K562 (cell line): Measurements from ENCODE around the gene RPL7A. TPM values are rescaled to one million over a fixed set of nuclear protein-coding genes. Genes with fewer than 3 reads are reported as not detected.

Source experiments
- ATF4 ChIP-seq: fragments of 450-650 bp; formaldehyde crosslinking; IDR thresholded peaks from 2 replicates; pipeline ENCODE4 v1.4.0; 2022; ENCODE audit warnings: mild to moderate bottlenecking, moderate library complexity
- BRD4 ChIP-seq: fragments of 200-600 bp; sonication (generic); IDR thresholded peaks from 2 replicates; pipeline ENCODE4 v1.6.1; 2017; ENCODE audit warnings: inconsistent platforms
- CBX2 ChIP-seq: fragments of 200-600 bp; sonication (generic); IDR thresholded peaks from one replicate; pipeline ENCODE4 v1.6.1; 2012; ENCODE audit warnings: mild to moderate bottlenecking, low read length, inconsistent platforms; ENCODE audit not compliant: insufficient read depth, poor library complexity, severe bottlenecking
- CTBP1 ChIP-seq: fragments of 450-650 bp; IDR thresholded peaks from 2 replicates; pipeline ENCODE4 v1.6.1; 2016; ENCODE audit warnings: borderline replicate concordance
- ERF ChIP-seq: fragments of 450-650 bp; formaldehyde crosslinking; IDR thresholded peaks from 2 replicates; pipeline ENCODE4 v1.4.0; 2020; ENCODE audit warnings: mild to moderate bottlenecking, mixed read lengths
- HIVEP1 ChIP-seq: fragments of 250-450 bp; sonication (Bioruptor Pico); IDR thresholded peaks from 2 replicates; pipeline ENCODE4 v1.4.0; 2020; ENCODE audit warnings: mild to moderate bottlenecking
- KAT7 ChIP-seq: sonication (generic); formaldehyde crosslinking; IDR thresholded peaks from 2 replicates; pipeline ENCODE4 v1.8.0; 2022; ENCODE audit warnings: missing genetic modification reagents, mild to moderate bottlenecking, borderline replicate concordance
- NKRF ChIP-seq: fragments of 450-650 bp; IDR thresholded peaks from 2 replicates; pipeline ENCODE4 v1.6.1; 2016; ENCODE audit warnings: borderline replicate concordance
- POLR2B ChIP-seq: fragments of 450-650 bp; IDR thresholded peaks from 2 replicates; pipeline ENCODE4 v1.6.1; 2018; ENCODE audit warnings: low read depth; ENCODE audit not compliant: partially characterized antibody
- RUNX1 ChIP-seq: sonication (generic); IDR thresholded peaks from 2 replicates; pipeline ENCODE4 v1.6.1; 2016; ENCODE audit warnings: antibody characterized with exemption, low read depth
- SAFB2 ChIP-seq: fragments of 200-400 bp; formaldehyde crosslinking; IDR thresholded peaks from 2 replicates; pipeline ENCODE4 v1.6.1; 2018; ENCODE audit warnings: borderline replicate concordance, low read length, low read depth, moderate library complexity; ENCODE audit not compliant: severe bottlenecking
- SMC3 ChIP-seq: conservative IDR thresholded peaks from 2 replicates; pipeline ENCODE4 v1.6.1; 2011; ENCODE audit warnings: low read depth, low read length, improper control_type of control experiment; ENCODE audit not compliant: insufficient read depth
- ZNF197 ChIP-seq: fragments of 200-800 bp; sonication (Bioruptor generic); IDR thresholded peaks from 2 replicates; pipeline ENCODE4 v1.6.1; 2016; ENCODE audit warnings: low read depth, missing genetic modification characterization, missing compliant biosample characterization
- ZNF445 ChIP-seq: fragments of 250-450 bp; sonication (Bioruptor Pico); IDR thresholded peaks from 2 replicates; pipeline ENCODE4 v1.4.0; 2020; ENCODE audit warnings: low read depth, mild to moderate bottlenecking, moderate library complexity
- polyA plus RNA-seq, 8 experiments: library from polyadenylated mRNA; depleted of rRNA in 4 of 8; stranded (reverse) in 5 of 8; unstranded in 3 of 8; fragments of >200 nt; fragmentation: Nextera tagmentation in 2 of 8; fragmentation: Illumina TruSeq in 1 of 8; extraction: Ambion mirVana in 2 of 8; extraction: Trizol in 1 of 8; gene quantifications; 2 replicates each; pipeline versions ENCODE4 v1.2.1 to v1.2.3, GENCODE V29; 2011 to 2014; ENCODE audit warnings: inconsistent platforms in 1 of 8, missing spikeins in 1 of 8
- total RNA-seq, 7 experiments: library from RNA; depleted of rRNA in 6 of 7; stranded (reverse); fragments of >200 nt in 6 of 7; fragmentation: Illumina TruSeq in 2 of 7; extraction: Trizol in 2 of 7; gene quantifications; 2 replicates each; pipeline versions ENCODE4 v1.2.1 to v1.2.3, GENCODE V29; 2011 to 2021; ENCODE audit warnings: low replicate concordance in 1 of 7
- TF ChIP-seq, protein P1 (sequence below): fragments of 450-650 bp; conservative IDR thresholded peaks from 2 replicates; pipeline ENCODE4 v1.6.1; 2016; ENCODE audit warnings: missing genetic modification characterization, low read depth, mild to moderate bottlenecking, control low read depth, missing compliant biosample characterization
- TF ChIP-seq, protein P2 (sequence below): fragments of 250-450 bp; sonication (Bioruptor Pico); IDR thresholded peaks from 2 replicates; pipeline ENCODE4 v1.8.0; 2021; ENCODE audit warnings: moderate library complexity, mild to moderate bottlenecking, inconsistent platforms
- TF ChIP-seq, protein P3 (sequence below): sonication (generic); formaldehyde crosslinking; IDR thresholded peaks from 2 replicates; pipeline ENCODE4 v1.5.0; 2020; ENCODE audit warnings: missing genetic modification reagents
- TF ChIP-seq, protein P4 (sequence below): fragments of 200-800 bp; sonication (Bioruptor generic); IDR thresholded peaks from 2 replicates; pipeline ENCODE4 v1.6.1; 2017; ENCODE audit warnings: missing genetic modification characterization, missing compliant biosample characterization

RPL7A gene
- total and polyA plus RNA-seq, 9 of the 15 experiments (the other 6 are each of a cell fraction or from before 2014, with no cell fraction given) = 1,935 to 3,760 (median 2,652) TPM

- TF ChIP-seq, protein P1, sequence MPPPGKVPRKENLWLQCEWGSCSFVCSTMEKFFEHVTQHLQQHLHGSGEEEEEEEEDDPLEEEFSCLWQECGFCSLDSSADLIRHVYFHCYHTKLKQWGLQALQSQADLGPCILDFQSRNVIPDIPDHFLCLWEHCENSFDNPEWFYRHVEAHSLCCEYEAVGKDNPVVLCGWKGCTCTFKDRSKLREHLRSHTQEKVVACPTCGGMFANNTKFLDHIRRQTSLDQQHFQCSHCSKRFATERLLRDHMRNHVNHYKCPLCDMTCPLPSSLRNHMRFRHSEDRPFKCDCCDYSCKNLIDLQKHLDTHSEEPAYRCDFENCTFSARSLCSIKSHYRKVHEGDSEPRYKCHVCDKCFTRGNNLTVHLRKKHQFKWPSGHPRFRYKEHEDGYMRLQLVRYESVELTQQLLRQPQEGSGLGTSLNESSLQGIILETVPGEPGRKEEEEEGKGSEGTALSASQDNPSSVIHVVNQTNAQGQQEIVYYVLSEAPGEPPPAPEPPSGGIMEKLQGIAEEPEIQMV (tag) = no peak
- TF ChIP-seq ZNF197 (CRISPR knock-in tag) (no peak), HIVEP1 (CRISPR knock-in tag) (no peak), SAFB2 (no peak), POLR2B (peak; percentile 99), CBX2 (no peak), BRD4 (peak; percentile 98), CTBP1 (peak; percentile 58; the same call in 1 of the 2 replicates), SMC3 (no peak), ATF4 (no peak), RUNX1 (0 out of 2 replicates have a peak, but pooled peaks have one; percentile 20), KAT7 (CRISPR knock-in tag) (peak; percentile 98), NKRF (peak; percentile 73; the same call in 1 of the 2 replicates), ZNF445 (no peak), ERF (CRISPR knock-in tag) (peak; percentile 57)
- TF ChIP-seq, protein P2, sequence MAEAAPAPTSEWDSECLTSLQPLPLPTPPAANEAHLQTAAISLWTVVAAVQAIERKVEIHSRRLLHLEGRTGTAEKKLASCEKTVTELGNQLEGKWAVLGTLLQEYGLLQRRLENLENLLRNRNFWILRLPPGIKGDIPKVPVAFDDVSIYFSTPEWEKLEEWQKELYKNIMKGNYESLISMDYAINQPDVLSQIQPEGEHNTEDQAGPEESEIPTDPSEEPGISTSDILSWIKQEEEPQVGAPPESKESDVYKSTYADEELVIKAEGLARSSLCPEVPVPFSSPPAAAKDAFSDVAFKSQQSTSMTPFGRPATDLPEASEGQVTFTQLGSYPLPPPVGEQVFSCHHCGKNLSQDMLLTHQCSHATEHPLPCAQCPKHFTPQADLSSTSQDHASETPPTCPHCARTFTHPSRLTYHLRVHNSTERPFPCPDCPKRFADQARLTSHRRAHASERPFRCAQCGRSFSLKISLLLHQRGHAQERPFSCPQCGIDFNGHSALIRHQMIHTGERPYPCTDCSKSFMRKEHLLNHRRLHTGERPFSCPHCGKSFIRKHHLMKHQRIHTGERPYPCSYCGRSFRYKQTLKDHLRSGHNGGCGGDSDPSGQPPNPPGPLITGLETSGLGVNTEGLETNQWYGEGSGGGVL (CRISPR knock-in tag) = no peak
- TF ChIP-seq, protein P3, sequence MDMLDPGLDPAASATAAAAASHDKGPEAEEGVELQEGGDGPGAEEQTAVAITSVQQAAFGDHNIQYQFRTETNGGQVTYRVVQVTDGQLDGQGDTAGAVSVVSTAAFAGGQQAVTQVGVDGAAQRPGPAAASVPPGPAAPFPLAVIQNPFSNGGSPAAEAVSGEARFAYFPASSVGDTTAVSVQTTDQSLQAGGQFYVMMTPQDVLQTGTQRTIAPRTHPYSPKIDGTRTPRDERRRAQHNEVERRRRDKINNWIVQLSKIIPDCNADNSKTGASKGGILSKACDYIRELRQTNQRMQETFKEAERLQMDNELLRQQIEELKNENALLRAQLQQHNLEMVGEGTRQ (CRISPR knock-in tag) = no peak
- TF ChIP-seq, protein P4, sequence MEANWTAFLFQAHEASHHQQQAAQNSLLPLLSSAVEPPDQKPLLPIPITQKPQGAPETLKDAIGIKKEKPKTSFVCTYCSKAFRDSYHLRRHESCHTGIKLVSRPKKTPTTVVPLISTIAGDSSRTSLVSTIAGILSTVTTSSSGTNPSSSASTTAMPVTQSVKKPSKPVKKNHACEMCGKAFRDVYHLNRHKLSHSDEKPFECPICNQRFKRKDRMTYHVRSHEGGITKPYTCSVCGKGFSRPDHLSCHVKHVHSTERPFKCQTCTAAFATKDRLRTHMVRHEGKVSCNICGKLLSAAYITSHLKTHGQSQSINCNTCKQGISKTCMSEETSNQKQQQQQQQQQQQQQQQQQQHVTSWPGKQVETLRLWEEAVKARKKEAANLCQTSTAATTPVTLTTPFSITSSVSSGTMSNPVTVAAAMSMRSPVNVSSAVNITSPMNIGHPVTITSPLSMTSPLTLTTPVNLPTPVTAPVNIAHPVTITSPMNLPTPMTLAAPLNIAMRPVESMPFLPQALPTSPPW (CRISPR knock-in tag) = peak; percentile 68
Measured at GRCh38 chr9:133347985-133348717, at the start of gene RPL7A, which contains the start of gene MED22 (continued).
